ENCODE data around the gene HMGXB3.

Gene HMGXB3

GRCh38 chr5:149954798-149955197 lies 45.7 kb upstream of the HMGXB3 start:
- TF ChIP-seq BACH2 (CRISPR knock-in tag; IDR thresholded peaks at IDR 0.05; ENCODE audit: borderline replicate concordance) (no peak), OSR1 (CRISPR knock-in tag; IDR thresholded peaks at IDR 0.05) (no peak), SNAI2 (CRISPR knock-in tag; IDR thresholded peaks at IDR 0.05) (no peak)
- no peak for ATAC-seq

GRCh38 chr5:149956685-149957084 lies 43.9 kb upstream of the HMGXB3 start:
- TF ChIP-seq TCF4 (CRISPR knock-in tag; IDR thresholded peaks at IDR 0.05; ENCODE audit: borderline replicate concordance) (no peak), CREB5 (CRISPR knock-in tag; IDR thresholded peaks at IDR 0.05; ENCODE audit: low read depth) (no peak), GLIS3 (CRISPR knock-in tag; IDR thresholded peaks at IDR 0.05) (no peak), ZNF8 (CRISPR knock-in tag; IDR thresholded peaks at IDR 0.05) (no peak), CSRNP3 (CRISPR knock-in tag; IDR thresholded peaks at IDR 0.05) (no peak), ZNF565 (CRISPR knock-in tag; conservative IDR thresholded peaks at IDR 0.05; ENCODE audit: low read depth) (no peak), ESRRG (CRISPR knock-in tag; IDR thresholded peaks at IDR 0.05) (no peak), CSDC2 (CRISPR knock-in tag; IDR thresholded peaks at IDR 0.05) (no peak), TSHZ2 (CRISPR knock-in tag; IDR thresholded peaks at IDR 0.05) (no peak), POU6F1 (CRISPR knock-in tag; IDR thresholded peaks at IDR 0.05; ENCODE audit: borderline replicate concordance, low read depth) (no peak), BACH2 (CRISPR knock-in tag; IDR thresholded peaks at IDR 0.05; ENCODE audit: borderline replicate concordance) (no peak), ZNF70 (CRISPR knock-in tag; IDR thresholded peaks at IDR 0.05) (no peak), ZC3H10 (CRISPR knock-in tag; IDR thresholded peaks at IDR 0.05) (no peak), ZFP3 (CRISPR knock-in tag; IDR thresholded peaks at IDR 0.05) (no peak), RARB (CRISPR knock-in tag; IDR thresholded peaks at IDR 0.05) (no peak), ISL1 (CRISPR knock-in tag; IDR thresholded peaks at IDR 0.05) (no peak)
- no peak for ATAC-seq

GRCh38 chr5:149957855-149958254 lies 42.7 kb upstream of the HMGXB3 start:
- no peak for TF ChIP-seq ISL1 (CRISPR knock-in tag; IDR thresholded peaks at IDR 0.05)
- no peak for TF ChIP-seq ZFP3 (CRISPR knock-in tag; IDR thresholded peaks at IDR 0.05)
- TF ChIP-seq POU6F1 (CRISPR knock-in tag; IDR thresholded peaks at IDR 0.05; ENCODE audit: borderline replicate concordance, low read depth) = no peak
- TF ChIP-seq TOX (CRISPR knock-in tag; IDR thresholded peaks at IDR 0.05; ENCODE audit: borderline replicate concordance) = no peak
- no peak for TF ChIP-seq CSDC2 (CRISPR knock-in tag; IDR thresholded peaks at IDR 0.05)
- TF ChIP-seq ZC3H10 (CRISPR knock-in tag; IDR thresholded peaks at IDR 0.05) = no peak
- no peak for TF ChIP-seq OSR1 (CRISPR knock-in tag; IDR thresholded peaks at IDR 0.05)
- TF ChIP-seq TCF4 (CRISPR knock-in tag; IDR thresholded peaks at IDR 0.05; ENCODE audit: borderline replicate concordance) = no peak
- ATAC-seq = no peak
